Measurements from ENCODE around the gene AP4E1.
A peak's percentile ranks its signal among the peaks of the same experiment; 100 is the strongest.
"Not testable (repeated sequence)": the region's sequence is repeated elsewhere in the genome, so short reads cannot be mapped to it uniquely, and the experiment has no call there.

AP4E1 gene

GRCh38 chr15:50908209-50909009 lies at the start of gene AP4E1:
TSS of gene AP4E1 (plus strand) at chr15:50908683. CDS start at chr15:50908779, 96 bp downstream.
- peak; percentile 86 for DNase-seq

GRCh38 chr15:50860824-50861223 lies 47.7 kb upstream of the AP4E1 start:
- no peak for DNase-seq

- DNase-seq = no peak
Measured at GRCh38 chr15:50862553-50862952, 45.9 kb upstream of the AP4E1 start.

DNA sequence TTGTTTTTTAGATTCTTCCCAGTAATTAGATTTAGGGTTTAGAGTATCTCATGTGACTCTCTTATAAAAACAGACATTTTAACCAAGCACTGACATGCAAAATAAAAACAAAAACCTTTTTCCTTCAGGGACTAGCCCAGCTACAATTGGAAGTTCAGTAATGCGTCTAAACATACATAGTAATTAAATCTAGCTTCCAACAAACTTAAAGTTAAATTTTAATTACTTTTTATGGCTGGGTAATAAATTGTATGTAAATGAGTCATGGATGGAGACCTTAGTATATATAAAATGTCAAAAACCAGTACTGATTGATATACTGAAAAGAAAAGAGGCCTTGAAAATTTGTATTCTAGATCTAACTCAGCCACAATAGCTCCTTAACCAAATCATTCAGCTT lies 43.6 kb upstream of the AP4E1 start:
- DNase-seq = no peak

DNA sequence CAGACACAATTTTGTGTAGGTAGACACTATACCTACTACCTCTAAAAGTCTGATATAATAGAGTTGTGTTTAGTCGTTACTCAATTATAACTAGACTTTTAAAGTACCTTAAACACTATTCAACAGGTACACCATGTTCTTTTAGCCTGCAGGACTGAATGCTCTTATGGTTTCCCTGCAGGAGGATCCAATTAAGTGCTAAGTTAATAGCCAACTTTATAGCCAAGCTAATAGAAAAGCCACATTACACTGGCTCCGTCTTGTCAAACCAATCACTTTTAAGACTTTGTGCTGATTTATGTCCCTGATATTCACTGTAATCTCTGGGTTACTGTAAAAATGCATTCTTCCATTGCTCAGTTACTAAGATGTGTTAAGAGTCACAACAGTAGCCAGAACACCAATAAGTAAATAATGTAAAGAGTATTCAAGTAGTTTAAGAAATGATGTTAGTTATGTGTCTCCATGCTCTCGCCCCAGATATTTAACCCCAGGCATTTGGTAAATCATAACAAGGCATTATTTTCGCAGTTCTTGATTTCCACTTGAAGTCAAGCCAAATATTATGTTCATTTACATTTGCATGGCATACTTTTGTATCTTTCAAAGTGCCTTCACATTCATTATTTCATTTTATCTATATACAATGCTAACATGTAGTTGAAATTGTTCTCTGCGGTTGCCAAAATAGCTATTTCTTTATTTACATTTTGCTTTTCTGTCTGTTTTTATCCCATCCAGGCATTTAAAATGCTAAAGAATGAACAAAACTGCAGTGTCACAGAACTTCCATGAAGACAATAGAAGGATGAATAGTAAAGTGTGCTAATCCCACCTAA lies 42.7 kb upstream of the AP4E1 start:
- DNase-seq = no peak

GRCh38 chr15:50871832-50872231 lies 36.7 kb upstream of the AP4E1 start:
- DNase-seq = no peak

DNA sequence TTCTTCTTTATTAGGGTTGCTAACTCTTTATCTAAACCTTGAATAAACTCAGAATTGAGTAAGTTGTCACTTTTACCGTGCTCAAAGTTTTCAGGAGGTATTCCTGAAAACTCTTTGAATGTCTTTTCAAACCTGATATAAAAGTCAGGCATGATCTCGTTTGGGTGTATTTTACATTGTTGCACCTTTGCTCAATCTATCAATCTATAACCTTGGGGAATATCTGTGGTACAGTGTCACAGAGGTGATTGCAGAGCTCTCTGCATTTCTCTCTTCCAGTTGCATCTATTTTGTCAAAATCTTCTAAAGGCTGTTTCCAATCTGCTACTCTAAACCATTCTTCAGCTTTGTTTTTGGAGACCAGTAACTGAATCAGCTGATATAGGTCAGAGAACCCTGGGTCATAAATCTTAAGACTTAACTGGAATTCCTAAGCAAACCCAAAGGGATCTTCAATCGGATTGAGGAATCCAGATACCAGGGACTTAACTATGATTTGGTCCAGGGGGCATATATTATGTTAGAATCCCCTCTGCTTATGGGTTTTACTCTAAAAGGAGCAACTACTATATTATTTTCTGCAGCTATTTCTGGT lies 35.6 kb upstream of the AP4E1 start:
- no peak for DNase-seq

DNA sequence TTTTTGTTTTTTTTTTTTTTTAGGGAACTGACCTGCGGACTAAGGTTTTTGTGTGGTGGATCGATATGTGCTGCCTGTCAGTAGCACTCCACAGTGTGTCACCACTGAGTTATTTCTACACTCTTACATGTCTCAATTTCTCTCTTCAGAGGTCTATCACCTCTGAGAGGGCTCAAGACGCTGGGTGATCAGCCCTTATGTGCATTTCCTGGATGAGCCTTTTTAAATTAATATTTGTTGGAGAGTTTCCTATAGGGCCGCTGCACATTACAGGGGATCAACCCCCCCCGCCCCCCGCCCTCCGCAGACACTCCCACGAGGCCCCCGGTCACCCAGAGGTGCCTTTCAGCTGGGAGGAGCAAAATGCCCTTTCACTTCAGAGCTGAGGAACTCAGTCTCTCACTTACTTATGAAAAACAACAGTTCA lies 34.5 kb upstream of the AP4E1 start:
- no peak for DNase-seq

GRCh38 chr15:50875238-50875637 lies 33.2 kb upstream of the AP4E1 start:
- not testable (repeated sequence) for DNase-seq

DNA sequence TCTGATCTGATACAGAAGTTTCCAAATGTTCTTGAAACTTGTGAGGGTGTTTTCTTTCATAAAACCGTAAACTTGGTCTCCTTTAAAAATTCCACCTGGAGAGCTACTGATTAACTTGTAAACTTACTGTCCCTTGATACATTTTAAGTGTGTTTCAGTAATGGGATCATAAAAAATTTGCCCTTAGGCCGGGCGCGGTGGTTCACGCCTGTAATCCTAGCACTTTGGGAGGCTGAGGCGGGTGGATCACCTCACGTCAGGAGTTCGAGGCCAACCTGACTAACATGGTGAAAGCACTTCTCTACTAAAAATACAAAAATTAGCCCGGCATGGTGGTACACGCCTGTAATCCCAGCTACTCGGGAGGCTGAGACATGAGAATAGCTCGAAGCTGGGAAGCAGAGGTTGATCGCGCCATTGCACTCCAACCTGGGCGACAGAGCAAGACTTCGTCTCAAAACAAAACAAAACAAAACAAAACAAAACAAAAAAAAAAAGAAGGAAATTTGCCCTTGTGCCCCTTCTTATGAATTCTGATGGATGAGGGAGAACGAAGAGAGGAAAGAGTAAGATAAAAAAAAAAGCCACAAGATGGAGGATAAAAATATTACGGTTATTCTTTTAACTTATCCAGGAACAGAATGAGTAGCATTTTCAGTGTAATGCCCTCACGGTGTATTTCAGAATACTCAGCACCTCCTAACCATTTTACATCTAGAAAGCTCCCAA lies 32.1 kb upstream of the AP4E1 start:
- no peak for DNase-seq

- peak; percentile 55 for DNase-seq
Measured at GRCh38 chr15:50876989-50877360, 31.5 kb upstream of the AP4E1 start.

- DNase-seq = no peak
Measured at GRCh38 chr15:50879016-50879617, 29.4 kb upstream of the AP4E1 start.

DNA sequence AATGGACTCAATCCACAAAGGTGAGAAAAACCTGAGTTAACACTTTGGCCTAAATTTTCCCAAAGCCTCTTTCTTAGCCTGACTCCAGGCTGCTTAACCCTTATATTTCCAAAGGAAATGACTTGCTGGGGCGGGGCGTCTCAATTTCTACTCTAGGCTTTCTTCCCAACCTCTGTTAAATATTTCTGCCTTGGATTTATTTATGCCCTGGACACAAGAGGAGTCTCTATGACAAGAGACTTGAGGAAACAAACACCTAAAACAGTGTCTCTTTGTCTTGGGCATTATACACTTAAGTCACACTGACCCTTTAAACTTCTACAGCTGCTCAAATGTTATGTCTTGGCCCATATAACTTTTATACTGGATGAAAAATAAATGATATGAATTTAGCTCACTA lies 28.3 kb upstream of the AP4E1 start:
- no peak for DNase-seq

- DNase-seq = no peak
Measured at GRCh38 chr15:50880651-50881114, 27.8 kb upstream of the AP4E1 start.

DNA sequence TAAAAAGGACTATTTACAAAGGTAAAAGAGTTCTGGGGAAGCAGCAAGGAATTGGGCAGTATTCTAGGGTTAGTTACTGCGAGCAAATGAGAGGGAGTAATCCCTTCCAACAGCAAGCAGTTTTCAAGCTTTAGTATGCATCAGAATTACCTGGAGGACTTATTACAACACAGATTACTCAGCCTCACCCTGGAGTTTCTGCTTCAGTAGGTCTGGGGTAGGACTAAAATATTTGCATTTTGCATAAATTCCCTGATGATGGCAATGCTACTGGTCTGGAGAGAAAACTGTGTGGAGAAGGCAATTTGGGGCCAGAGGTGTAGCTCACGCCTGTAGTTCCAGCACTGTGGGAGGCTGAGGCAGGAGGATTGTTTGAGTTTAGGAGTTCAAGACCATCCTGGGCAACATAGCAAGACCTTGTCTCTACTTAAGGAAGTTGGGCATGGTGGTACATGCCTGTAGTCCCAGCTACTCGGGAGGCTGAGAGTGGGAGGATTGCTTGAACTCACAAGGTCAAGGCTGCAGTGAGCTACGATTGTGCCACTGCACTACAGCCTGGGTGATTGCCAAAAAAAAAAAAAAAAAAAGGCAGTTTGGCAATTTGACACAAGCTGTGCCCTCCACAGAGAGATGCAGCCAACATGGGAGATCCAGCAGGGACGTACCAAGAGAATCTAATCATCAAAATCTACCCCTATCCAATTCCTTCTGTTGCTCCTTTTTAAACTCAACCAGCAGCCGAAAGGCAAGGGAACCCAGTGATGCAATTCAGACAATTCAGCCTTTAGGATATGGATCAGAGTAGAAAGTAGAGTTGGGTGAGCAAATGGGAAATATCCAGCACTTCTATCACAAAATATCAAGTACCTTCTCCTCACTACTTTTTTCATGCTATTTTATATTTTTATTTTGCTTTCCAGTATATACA lies 27.1 kb upstream of the AP4E1 start:
- peak; percentile 46 for DNase-seq

- no peak for DNase-seq
Measured at GRCh38 chr15:50883903-50884302, 24.6 kb upstream of the AP4E1 start.

DNA sequence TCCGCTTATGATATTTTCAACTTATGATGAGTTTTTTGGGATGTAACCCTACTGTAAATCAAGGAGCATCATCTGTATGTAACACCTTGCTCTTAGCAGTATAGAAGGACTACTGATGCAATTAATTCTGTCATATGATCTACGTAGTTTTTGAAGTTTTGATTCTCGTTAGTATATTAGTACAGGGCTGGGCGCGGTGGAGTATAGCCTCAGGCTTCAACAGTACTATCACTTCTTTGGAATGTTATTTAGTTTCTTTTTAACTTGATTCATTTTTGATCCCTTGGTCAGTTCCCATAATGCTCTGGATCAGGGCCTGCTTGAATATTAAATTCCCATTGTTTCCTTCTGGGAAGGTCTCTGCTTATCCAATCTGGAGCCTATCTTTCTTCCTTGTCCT lies 23.9 kb upstream of the AP4E1 start:
- no peak for DNase-seq

- no peak for DNase-seq
Measured at GRCh38 chr15:50886139-50886467, 22.4 kb upstream of the AP4E1 start.

- DNase-seq = no peak
Measured at GRCh38 chr15:50886611-50887345, 21.7 kb upstream of the AP4E1 start.

DNA sequence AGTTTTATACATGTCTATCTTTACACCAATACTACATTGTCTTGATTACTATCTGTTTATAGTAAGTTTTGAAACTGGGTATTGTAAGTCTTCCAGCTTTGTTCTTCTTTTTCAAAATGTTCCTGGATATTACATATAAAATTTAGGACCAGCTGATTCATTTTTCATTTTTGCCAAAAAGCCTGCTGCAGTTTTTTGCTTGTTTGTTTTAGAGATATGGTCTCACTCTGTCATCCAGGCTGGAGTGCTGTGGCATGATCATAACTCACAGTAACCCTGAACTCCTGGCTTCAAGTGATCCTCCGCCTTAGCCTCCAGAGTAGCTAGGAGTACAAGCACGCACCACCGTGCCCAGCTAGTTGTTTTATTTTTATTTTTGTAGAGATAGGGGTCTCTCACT lies 20.4 kb upstream of the AP4E1 start:
- DNase-seq = no peak

DNA sequence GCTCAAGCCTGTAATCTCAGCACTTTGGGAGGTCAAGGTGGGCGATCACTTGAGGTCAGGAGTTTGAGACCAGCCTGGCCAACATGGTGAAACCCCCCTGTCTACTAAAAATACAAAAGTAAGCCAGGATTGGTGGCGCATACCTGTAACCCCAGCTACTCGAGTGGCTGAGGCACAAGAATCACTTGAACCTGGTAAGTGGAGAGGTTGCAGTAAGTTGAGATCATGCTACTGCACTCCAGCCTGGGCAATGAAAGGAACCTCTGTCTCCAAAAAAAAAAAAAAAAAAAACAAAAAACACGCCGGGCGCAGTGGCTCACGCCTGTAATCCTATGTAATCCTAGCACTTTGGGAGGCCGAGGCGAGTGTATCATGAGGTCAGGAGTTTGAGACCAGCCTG lies 18.9 kb upstream of the AP4E1 start:
- DNase-seq = no peak

Measured in NCI-H526 treated with DMSO at 0.1 percent for 48 hours (cell line).